ENCODE measurements around the gene MYO1B.
A peak's percentile ranks its signal among the peaks of the same experiment; 100 is the strongest.

The MYO1B gene

DNA sequence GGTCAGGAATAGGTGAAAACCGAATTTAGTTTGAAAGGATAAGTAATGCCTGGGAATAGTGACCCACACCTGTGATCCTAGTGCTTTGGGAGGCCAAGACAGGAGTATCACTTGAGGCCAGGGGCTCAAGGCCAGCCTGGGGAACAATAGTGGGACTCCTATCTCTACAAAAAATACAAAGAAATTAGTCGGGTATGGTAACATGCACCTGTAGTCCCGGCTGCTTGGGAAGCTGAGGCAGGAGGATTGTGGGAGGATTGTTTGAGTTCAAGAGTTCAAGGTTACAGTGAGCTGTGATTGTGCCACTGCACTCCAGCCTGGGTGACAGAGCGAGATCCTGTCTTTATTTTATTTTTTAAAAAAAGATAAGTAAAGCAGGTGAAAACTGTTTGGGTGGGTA lies 3.8 kb upstream of the MYO1B start:
- no peaks in the 10 kb centered on the region for H3K36me3 ChIP-seq (ENCODE audit: control insufficient read depth in 5 of 5, insufficient read depth in 5 of 5, low read length in 5 of 5)
- peaks cover 0 to 16% (median 11%) of the 10 kb centered on the region in 5 donors for H3K4me1 ChIP-seq (ENCODE audit: control insufficient read depth in 5 of 5, insufficient read depth in 5 of 5, low read length in 5 of 5)
- no peak overlapping the region for H3K27ac ChIP-seq (ENCODE audit: low read depth, low read length)
- no peaks in the 10 kb centered on the region for H3K27me3 ChIP-seq (ENCODE audit: control insufficient read depth in 5 of 5, insufficient read depth in 4 of 5, low read length in 5 of 5)
- no peak overlapping the region for H3K9ac ChIP-seq (ENCODE audit: low read length in 5 of 5)
- no peak overlapping the region for H3K4me3 ChIP-seq (ENCODE audit: low read depth in 1 of 5, low read length in 5 of 5)
- H3K9me3 ChIP-seq (ENCODE audit: control insufficient read depth in 5 of 5, low read length in 5 of 5): peaks cover 0 to 6% (median 0%) of the 10 kb centered on the region in 5 donors

DNA sequence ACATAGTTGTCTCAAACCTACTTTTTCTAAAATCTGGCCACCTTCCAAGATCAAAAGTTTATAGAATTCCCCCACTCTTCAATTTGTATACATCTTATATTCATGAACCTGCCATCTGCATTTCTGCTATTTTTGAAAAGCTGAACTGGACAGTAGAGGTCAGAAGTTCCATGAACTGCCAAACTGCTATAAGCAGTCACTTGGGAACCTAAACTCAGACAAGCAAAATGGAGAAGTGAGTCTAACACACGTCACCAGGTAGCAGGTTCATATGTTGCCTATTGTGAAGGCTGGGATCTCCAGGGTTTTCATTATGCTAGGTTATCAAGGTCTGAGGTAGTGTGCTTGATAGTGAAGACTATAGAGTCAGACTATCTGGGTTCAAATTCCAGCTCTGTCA lies 2.0 kb upstream of the MYO1B start:
- Histone ChIP-seq H3K27me3 (ENCODE audit: control insufficient read depth in 5 of 5, insufficient read depth in 4 of 5, low read length in 5 of 5) (peaks cover 0 to 6% (median under 1%) of the 10 kb centered on the region in 5 donors), H3K9me3 (ENCODE audit: control insufficient read depth in 5 of 5, low read length in 5 of 5) (peaks cover 0 to 6% (median 0%) of the 10 kb centered on the region in 5 donors), H3K27ac (ENCODE audit: low read depth, low read length) (no peak overlapping the region), H3K9ac (ENCODE audit: low read length in 5 of 5) (no peak overlapping the region), H3K36me3 (ENCODE audit: control insufficient read depth in 5 of 5, insufficient read depth in 5 of 5, low read length in 5 of 5) (no peaks in the 10 kb centered on the region), H3K4me1 (ENCODE audit: control insufficient read depth in 5 of 5, insufficient read depth in 5 of 5, low read length in 5 of 5) (peaks cover 2 to 28% (median 16%) of the 10 kb centered on the region in 5 donors), H3K4me3 (ENCODE audit: low read depth in 1 of 5, low read length in 5 of 5) (no peak overlapping the region)

GRCh38 chr2:191244350-191244749 lies 854 bp upstream of the MYO1B start:
- Histone ChIP-seq H3K9me3 (ENCODE audit: control insufficient read depth in 5 of 5, low read length in 5 of 5) (peaks cover 0 to 6% (median 0%) of the 10 kb centered on the region in 5 donors), H3K4me3 (ENCODE audit: low read depth in 1 of 5, low read length in 5 of 5) (peak overlapping the region in 1 of 5 donors; percentile 80), H3K4me1 (ENCODE audit: control insufficient read depth in 5 of 5, insufficient read depth in 5 of 5, low read length in 5 of 5) (peaks cover 2 to 33% (median 16%) of the 10 kb centered on the region in 5 donors), H3K27ac (ENCODE audit: low read depth, low read length) (no peak overlapping the region), H3K27me3 (ENCODE audit: control insufficient read depth in 5 of 5, insufficient read depth in 4 of 5, low read length in 5 of 5) (peaks cover 0 to 6% (median 3%) of the 10 kb centered on the region in 5 donors), H3K36me3 (ENCODE audit: control insufficient read depth in 5 of 5, insufficient read depth in 5 of 5, low read length in 5 of 5) (no peaks in the 10 kb centered on the region), H3K9ac (ENCODE audit: low read length in 5 of 5) (no peak overlapping the region)

DNA sequence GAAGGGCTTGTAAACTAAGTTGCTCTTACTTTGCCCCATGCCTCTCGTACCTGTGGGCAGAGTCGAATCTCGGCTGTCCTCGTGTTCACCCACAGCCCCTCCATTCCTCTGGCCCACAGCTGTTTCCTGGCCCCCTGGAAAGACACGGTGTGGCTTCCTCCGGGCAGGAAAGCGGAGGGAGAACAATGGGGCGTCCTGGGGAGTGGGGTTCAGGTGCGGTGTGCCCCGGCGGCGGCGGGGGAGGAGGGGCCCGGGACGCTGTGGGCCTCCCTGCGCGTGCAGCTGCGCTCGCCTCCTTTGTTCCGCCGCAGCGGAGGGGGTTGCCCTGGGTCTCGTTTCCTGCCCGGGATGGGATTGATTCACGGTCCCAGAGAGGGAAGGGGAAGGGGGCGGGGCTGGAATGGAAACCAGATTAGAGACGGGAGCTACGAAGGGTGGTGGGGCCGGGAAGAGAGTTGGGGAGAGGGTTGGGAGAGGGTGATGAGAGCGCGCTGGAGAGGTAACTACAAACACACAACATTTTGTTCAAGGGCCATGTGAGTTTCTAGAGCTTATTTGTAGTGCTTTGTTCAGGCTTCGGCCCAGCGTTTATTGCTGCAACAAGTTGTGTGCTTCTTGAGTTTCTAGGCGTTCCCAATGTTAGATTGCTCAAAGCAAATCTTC lies 796 bp downstream of the MYO1B start:
- no peaks in the 10 kb centered on the region for H3K36me3 ChIP-seq (ENCODE audit: control insufficient read depth in 5 of 5, insufficient read depth in 5 of 5, low read length in 5 of 5)
- H3K27ac ChIP-seq (ENCODE audit: low read depth, low read length): peak overlapping the region; percentile 71
- H3K4me3 ChIP-seq (ENCODE audit: low read depth in 1 of 5, low read length in 5 of 5): peak overlapping the region; percentile 79 to 86 (median 80)
- H3K9ac ChIP-seq (ENCODE audit: low read length in 5 of 5): peak overlapping the region in 4 of 5 donors; percentile 57 to 73 (median 62)
- peaks cover 0 to 6% (median 0%) of the 10 kb centered on the region in 5 donors for H3K9me3 ChIP-seq (ENCODE audit: control insufficient read depth in 5 of 5, low read length in 5 of 5)
- H3K4me1 ChIP-seq (ENCODE audit: control insufficient read depth in 5 of 5, insufficient read depth in 5 of 5, low read length in 5 of 5): peaks cover 2 to 37% (median 20%) of the 10 kb centered on the region in 5 donors
- H3K27me3 ChIP-seq (ENCODE audit: control insufficient read depth in 5 of 5, insufficient read depth in 4 of 5, low read length in 5 of 5): peaks cover 0 to 6% (median 3%) of the 10 kb centered on the region in 5 donors

GRCh38 chr2:191246820-191247380 lies 1.7 kb downstream of the MYO1B start:
- Histone ChIP-seq H3K9ac (ENCODE audit: low read length in 5 of 5) (peak overlapping the region in 2 of 5 donors; percentile 5 to 7), H3K9me3 (ENCODE audit: control insufficient read depth in 5 of 5, low read length in 5 of 5) (peaks cover 0 to 6% (median 0%) of the 10 kb centered on the region in 5 donors), H3K36me3 (ENCODE audit: control insufficient read depth in 5 of 5, insufficient read depth in 5 of 5, low read length in 5 of 5) (no peaks in the 10 kb centered on the region), H3K4me3 (ENCODE audit: low read depth in 1 of 5, low read length in 5 of 5) (peak overlapping the region in 4 of 5 donors; percentile 13 to 86 (median 80)), H3K27me3 (ENCODE audit: control insufficient read depth in 5 of 5, insufficient read depth in 4 of 5, low read length in 5 of 5) (peaks cover 0 to 6% (median 3%) of the 10 kb centered on the region in 5 donors), H3K4me1 (ENCODE audit: control insufficient read depth in 5 of 5, insufficient read depth in 5 of 5, low read length in 5 of 5) (peaks cover 2 to 37% (median 20%) of the 10 kb centered on the region in 5 donors), H3K27ac (ENCODE audit: low read depth, low read length) (peak overlapping the region; percentile 71)

- Histone ChIP-seq H3K4me1 (ENCODE audit: control insufficient read depth in 5 of 5, insufficient read depth in 5 of 5, low read length in 5 of 5) (peaks cover 2 to 38% (median 22%) of the 10 kb centered on the region in 5 donors), H3K27me3 (ENCODE audit: control insufficient read depth in 5 of 5, insufficient read depth in 4 of 5, low read length in 5 of 5) (peaks cover 0 to 6% (median 3%) of the 10 kb centered on the region in 5 donors), H3K27ac (ENCODE audit: low read depth, low read length) (peak overlapping the region; percentile 71), H3K4me3 (ENCODE audit: low read depth in 1 of 5, low read length in 5 of 5) (peak overlapping the region in 4 of 5 donors; percentile 13 to 86 (median 80)), H3K36me3 (ENCODE audit: control insufficient read depth in 5 of 5, insufficient read depth in 5 of 5, low read length in 5 of 5) (no peaks in the 10 kb centered on the region), H3K9me3 (ENCODE audit: control insufficient read depth in 5 of 5, low read length in 5 of 5) (peaks cover 0 to 6% (median 0%) of the 10 kb centered on the region in 5 donors), H3K9ac (ENCODE audit: low read length in 5 of 5) (peak overlapping the region in 1 of 5 donors; percentile 7)
These were observed 2.3 kb downstream of the MYO1B start for GRCh38 chr2:191247381-191248057.

- no peaks in the 10 kb centered on the region for H3K9me3 ChIP-seq (ENCODE audit: control insufficient read depth in 5 of 5, low read length in 5 of 5)
- H3K27me3 ChIP-seq (ENCODE audit: control insufficient read depth in 5 of 5, insufficient read depth in 4 of 5, low read length in 5 of 5): peaks cover 0 to 6% (median 3%) of the 10 kb centered on the region in 5 donors
- peak overlapping the region in 1 of 5 donors; percentile 19 for H3K9ac ChIP-seq (ENCODE audit: low read length in 5 of 5)
- no peak overlapping the region for H3K27ac ChIP-seq (ENCODE audit: low read depth, low read length)
- peaks cover 2 to 41% (median 24%) of the 10 kb centered on the region in 5 donors for H3K4me1 ChIP-seq (ENCODE audit: control insufficient read depth in 5 of 5, insufficient read depth in 5 of 5, low read length in 5 of 5)
- no peak overlapping the region for H3K4me3 ChIP-seq (ENCODE audit: low read depth in 1 of 5, low read length in 5 of 5)
- no peaks in the 10 kb centered on the region for H3K36me3 ChIP-seq (ENCODE audit: control insufficient read depth in 5 of 5, insufficient read depth in 5 of 5, low read length in 5 of 5)
These were observed 4.1 kb downstream of the MYO1B start for GRCh38 chr2:191249156-191249813.

- no peak overlapping the region for H3K4me3 ChIP-seq (ENCODE audit: low read depth in 1 of 5, low read length in 5 of 5)
- H3K27me3 ChIP-seq (ENCODE audit: control insufficient read depth in 5 of 5, insufficient read depth in 4 of 5, low read length in 5 of 5): peaks cover 0 to 6% (median 3%) of the 10 kb centered on the region in 5 donors
- no peak overlapping the region for H3K9ac ChIP-seq (ENCODE audit: low read length in 5 of 5)
- H3K27ac ChIP-seq (ENCODE audit: low read depth, low read length): no peak overlapping the region
- H3K9me3 ChIP-seq (ENCODE audit: control insufficient read depth in 5 of 5, low read length in 5 of 5): no peaks in the 10 kb centered on the region
- peaks cover 2 to 39% (median 20%) of the 10 kb centered on the region in 5 donors for H3K4me1 ChIP-seq (ENCODE audit: control insufficient read depth in 5 of 5, insufficient read depth in 5 of 5, low read length in 5 of 5)
- H3K36me3 ChIP-seq (ENCODE audit: control insufficient read depth in 5 of 5, insufficient read depth in 5 of 5, low read length in 5 of 5): no peaks in the 10 kb centered on the region
These were observed 5.2 kb downstream of the MYO1B start for GRCh38 chr2:191250400-191250799.

GRCh38 chr2:191250986-191251385 lies 5.8 kb downstream of the MYO1B start:
- Histone ChIP-seq H3K9ac (ENCODE audit: low read length in 5 of 5) (no peak overlapping the region), H3K4me3 (ENCODE audit: low read depth in 1 of 5, low read length in 5 of 5) (no peak overlapping the region), H3K9me3 (ENCODE audit: control insufficient read depth in 5 of 5, low read length in 5 of 5) (no peaks in the 10 kb centered on the region), H3K4me1 (ENCODE audit: control insufficient read depth in 5 of 5, insufficient read depth in 5 of 5, low read length in 5 of 5) (peaks cover 2 to 41% (median 14%) of the 10 kb centered on the region in 5 donors), H3K27me3 (ENCODE audit: control insufficient read depth in 5 of 5, insufficient read depth in 4 of 5, low read length in 5 of 5) (peaks cover 0 to 6% (median 4%) of the 10 kb centered on the region in 5 donors), H3K27ac (ENCODE audit: low read depth, low read length) (no peak overlapping the region), H3K36me3 (ENCODE audit: control insufficient read depth in 5 of 5, insufficient read depth in 5 of 5, low read length in 5 of 5) (no peaks in the 10 kb centered on the region)
